ENCODE measurements around the gene RAB3C.

The RAB3C gene

GRCh38 chr5:58767104-58767503, 184.2 kb downstream of the RAB3C start:
- DNase-seq (ENCODE audit: low spot score), result no peak
- Histone ChIP-seq H3K4me3 (no peak overlapping the region), H3K27ac (no peak overlapping the region)
- TF ChIP-seq CTCF (IDR thresholded peaks at IDR 0.05), result no peak

GRCh38 chr5:58770136-58770535, 187.3 kb downstream of the RAB3C start:
- no peak for DNase-seq (ENCODE audit: low spot score)
- Histone ChIP-seq H3K27ac (no peak overlapping the region), H3K4me3 (no peak overlapping the region)
- TF ChIP-seq CTCF (IDR thresholded peaks at IDR 0.05), result no peak

- DNase-seq (ENCODE audit: low spot score), result no peak
- H3K27ac ChIP-seq, result no peak overlapping the region
- no peak for TF ChIP-seq CTCF (IDR thresholded peaks at IDR 0.05)
- H3K4me3 ChIP-seq, result no peak overlapping the region
Observed at GRCh38 chr5:58771796-58772195, 188.9 kb downstream of the RAB3C start.

GRCh38 chr5:58773744-58774441, 191.0 kb downstream of the RAB3C start:
- Histone ChIP-seq H3K4me3 (no peak overlapping the region), H3K27ac (no peak overlapping the region)
- no peak for TF ChIP-seq CTCF (IDR thresholded peaks at IDR 0.05)
- no peak for DNase-seq (ENCODE audit: low spot score)

GRCh38 chr5:58774937-58775336, 192.1 kb downstream of the RAB3C start:
- no peak overlapping the region for H3K4me3 ChIP-seq
- no peak for DNase-seq (ENCODE audit: low spot score)
- TF ChIP-seq CTCF (IDR thresholded peaks at IDR 0.05), result no peak
- no peak overlapping the region for H3K27ac ChIP-seq

GRCh38 chr5:58775701-58776262, 192.9 kb downstream of the RAB3C start:
- no peak overlapping the region for H3K4me3 ChIP-seq
- no peak for DNase-seq (ENCODE audit: low spot score)
- H3K27ac ChIP-seq, result no peak overlapping the region
- TF ChIP-seq CTCF (IDR thresholded peaks at IDR 0.05), result no peak

GRCh38 chr5:58776559-58776958, 193.7 kb downstream of the RAB3C start:
- no peak for TF ChIP-seq CTCF (IDR thresholded peaks at IDR 0.05)
- no peak for DNase-seq (ENCODE audit: low spot score)
- H3K4me3 ChIP-seq, result no peak overlapping the region

More at GRCh38 chr5:58776559-58776958, 193.7 kb downstream of the RAB3C start:
- H3K27ac ChIP-seq, result no peak overlapping the region

Data from coronary artery (tissue), 2 donors.